ENCODE measurements around the gene DDX11.
"Not testable (repeated sequence)": the region's sequence is repeated elsewhere in the genome, so short reads cannot be mapped to it uniquely, and the experiment has no call there.

- not testable (repeated sequence) for TF ChIP-seq POLR2AphosphoS5, CTCF, POLR2A (IDR thresholded peaks at IDR 0.05)
Observed at GRCh38 chr12:31144768-31145167, 71.1 kb downstream of the DDX11 start.
